Duodenal mucosa (tissue), 2 donors: ENCODE results near the gene SEC24D.
"Not testable (repeated sequence)": the region's sequence is repeated elsewhere in the genome, so short reads cannot be mapped to it uniquely, and the experiment has no call there.

Experiments
- H3K27ac ChIP-seq: one replicate; pipeline ENCODE4 v1.7.0; 2013; ENCODE audit warnings: low read depth, low read length
- H3K27me3 ChIP-seq, 2 donors: one replicate each; pipeline ENCODE4 v1.7.0; 2013; ENCODE audit warnings: low read length in 2 of 2, control low read depth in 1 of 2; ENCODE audit not compliant: insufficient read depth in 2 of 2, control insufficient read depth in 1 of 2
- H3K36me3 ChIP-seq, 2 donors: one replicate each; pipeline ENCODE4 v1.7.0; 2013; ENCODE audit warnings: low read length in 2 of 2, control low read depth in 1 of 2; ENCODE audit not compliant: insufficient read depth in 2 of 2, control insufficient read depth in 1 of 2
- H3K4me1 ChIP-seq, 2 donors: one replicate each; pipeline ENCODE4 v1.7.0; 2013; ENCODE audit warnings: low read length in 2 of 2, control low read depth in 1 of 2; ENCODE audit not compliant: insufficient read depth in 2 of 2, control insufficient read depth in 1 of 2
- H3K4me3 ChIP-seq, 2 donors: one replicate each; pipeline ENCODE4 v1.7.0; 2013; ENCODE audit warnings: low read length in 2 of 2, low read depth in 1 of 2
- H3K9ac ChIP-seq, 2 donors: one replicate each; pipeline ENCODE4 v1.7.0; 2013; ENCODE audit warnings: low read length in 2 of 2, low read depth in 1 of 2
- H3K9me3 ChIP-seq, 2 donors: one replicate each; pipeline ENCODE4 v1.7.0; 2013; ENCODE audit warnings: low read length in 2 of 2, control low read depth in 1 of 2; ENCODE audit not compliant: control insufficient read depth in 1 of 2

SEC24D gene

DNA sequence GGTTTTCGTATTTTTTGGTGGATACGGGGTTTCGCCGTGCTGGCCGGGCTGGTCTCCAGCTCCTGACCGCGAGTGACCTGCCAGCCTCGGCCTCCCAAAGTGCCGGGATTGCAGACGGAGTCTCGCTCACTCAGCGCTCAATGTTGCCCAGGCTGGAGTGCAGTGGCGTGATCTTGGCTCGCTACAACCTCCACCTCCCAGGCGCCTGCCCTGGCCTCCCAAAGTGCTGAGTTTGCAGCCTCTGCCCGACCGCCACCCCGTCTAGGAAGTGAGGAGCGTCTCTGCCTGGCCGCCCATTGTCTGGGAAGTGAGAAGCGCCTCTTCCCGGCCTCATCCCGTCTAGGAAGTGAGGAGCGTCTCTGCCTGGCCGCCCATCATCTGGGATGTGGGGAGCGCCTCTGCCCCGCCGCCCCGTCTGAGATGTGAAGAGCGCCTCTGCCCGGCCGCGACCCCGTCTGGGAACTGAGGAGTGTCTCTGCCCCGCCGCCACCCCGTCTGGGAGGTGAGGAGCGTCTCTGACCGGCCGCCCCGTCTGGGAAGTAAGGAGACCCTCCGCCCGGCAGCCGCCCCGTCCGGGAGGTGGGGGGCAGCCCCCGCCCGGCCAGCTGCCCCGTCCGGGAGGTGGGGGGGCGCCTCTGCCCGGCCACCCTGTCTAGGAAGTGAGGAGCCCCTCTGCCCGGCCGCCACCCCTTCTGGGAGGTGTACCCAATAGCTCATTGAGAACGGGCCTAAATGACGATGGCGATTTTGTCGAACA, 44.1 kb downstream of the SEC24D start:
- H3K4me1 ChIP-seq, H3K27ac ChIP-seq, H3K9ac ChIP-seq, H3K27me3 ChIP-seq, H3K4me3 ChIP-seq, H3K9me3 ChIP-seq: not testable (repeated sequence)
- H3K36me3 ChIP-seq = peaks cover 25 to 26% of the 10 kb centered on the region in 2 donors

DNA sequence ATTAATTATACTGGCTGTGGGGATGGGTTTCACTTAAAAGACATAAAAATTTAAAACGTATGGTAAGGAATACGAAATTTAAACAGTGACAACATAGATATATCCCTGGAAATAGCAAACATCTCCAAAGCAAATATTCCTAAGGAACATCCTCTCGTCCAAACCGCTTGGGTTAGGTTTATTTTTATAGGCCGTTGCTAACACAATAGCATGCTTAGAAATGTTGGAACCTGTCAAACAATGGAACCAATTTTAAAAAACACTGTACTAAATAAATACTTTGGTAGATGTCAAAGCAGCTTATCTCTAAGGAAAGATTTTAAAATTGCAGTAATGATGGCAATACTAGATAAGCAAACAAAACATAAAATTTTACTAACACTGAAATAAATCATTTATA, 45.4 kb downstream of the SEC24D start:
- Histone ChIP-seq H3K9me3 (no peaks in the 10 kb centered on the region), H3K9ac (no peak overlapping the region), H3K4me1 (no peaks in the 10 kb centered on the region), H3K27ac (no peak overlapping the region), H3K27me3 (no peaks in the 10 kb centered on the region), H3K36me3 (peaks cover 12 to 13% of the 10 kb centered on the region in 2 donors), H3K4me3 (no peak overlapping the region)

GRCh38 chr4:118788911-118789310, 47.0 kb downstream of the SEC24D start:
- H3K27ac ChIP-seq = no peak overlapping the region
- no peaks in the 10 kb centered on the region for H3K27me3 ChIP-seq
- no peak overlapping the region for H3K9ac ChIP-seq
- H3K9me3 ChIP-seq = no peaks in the 10 kb centered on the region
- peaks cover 10 to 17% of the 10 kb centered on the region in 2 donors for H3K36me3 ChIP-seq
- H3K4me3 ChIP-seq = no peak overlapping the region
- H3K4me1 ChIP-seq = no peaks in the 10 kb centered on the region

DNA sequence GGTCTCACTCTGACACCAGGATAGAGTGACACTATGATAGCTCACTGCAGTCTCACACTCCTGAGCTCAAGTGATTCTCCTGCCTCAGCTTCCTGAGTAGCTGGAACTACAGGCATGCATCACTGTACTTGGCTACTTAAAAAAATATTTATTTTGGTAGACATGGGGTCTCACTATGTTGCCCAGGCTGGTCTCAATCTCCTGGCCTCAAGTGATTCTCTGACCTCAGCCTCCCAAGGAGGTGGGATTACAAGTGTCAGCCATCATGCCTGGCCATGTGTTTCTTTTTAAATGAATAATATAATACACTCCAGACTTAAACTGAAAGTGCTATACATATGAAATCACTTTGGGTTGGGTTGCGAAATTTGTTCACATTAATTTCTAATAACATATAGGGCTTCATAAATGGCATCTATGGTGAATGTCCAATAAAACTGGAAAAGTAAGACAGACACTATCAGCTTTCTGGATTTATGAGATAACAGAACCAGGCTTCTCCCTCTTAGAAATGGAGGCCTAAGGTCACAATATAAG, 48.0 kb downstream of the SEC24D start:
- no peaks in the 10 kb centered on the region for H3K4me1 ChIP-seq
- no peak overlapping the region for H3K27ac ChIP-seq
- no peaks in the 10 kb centered on the region for H3K27me3 ChIP-seq
- H3K9ac ChIP-seq = no peak overlapping the region
- no peak overlapping the region for H3K4me3 ChIP-seq
- no peaks in the 10 kb centered on the region for H3K9me3 ChIP-seq
- peaks cover 7 to 23% of the 10 kb centered on the region in 2 donors for H3K36me3 ChIP-seq

DNA sequence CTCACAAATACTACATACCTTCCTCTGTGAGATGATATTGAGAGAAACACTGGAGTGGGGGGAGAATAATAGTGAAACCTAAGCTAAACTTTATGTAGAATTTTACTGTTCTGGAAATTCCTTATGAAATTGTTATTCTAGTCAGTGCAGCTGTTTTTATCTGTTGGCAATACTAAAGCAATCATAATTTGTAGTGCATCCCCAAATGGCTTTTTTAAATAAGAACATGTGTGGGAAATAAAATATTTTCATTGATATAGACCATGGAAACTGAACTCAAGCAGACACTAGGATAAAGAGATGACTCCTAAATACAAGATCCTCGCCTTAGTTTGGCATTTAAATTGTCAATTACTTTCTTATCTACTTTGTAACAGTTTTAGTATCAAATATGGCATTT, 51.1 kb downstream of the SEC24D start:
- peaks cover 4 to 30% of the 10 kb centered on the region in 2 donors for H3K36me3 ChIP-seq
- H3K9me3 ChIP-seq = no peaks in the 10 kb centered on the region
- H3K27me3 ChIP-seq = no peaks in the 10 kb centered on the region
- H3K4me3 ChIP-seq = no peak overlapping the region
- no peak overlapping the region for H3K9ac ChIP-seq
- no peak overlapping the region for H3K27ac ChIP-seq
- no peaks in the 10 kb centered on the region for H3K4me1 ChIP-seq

DNA sequence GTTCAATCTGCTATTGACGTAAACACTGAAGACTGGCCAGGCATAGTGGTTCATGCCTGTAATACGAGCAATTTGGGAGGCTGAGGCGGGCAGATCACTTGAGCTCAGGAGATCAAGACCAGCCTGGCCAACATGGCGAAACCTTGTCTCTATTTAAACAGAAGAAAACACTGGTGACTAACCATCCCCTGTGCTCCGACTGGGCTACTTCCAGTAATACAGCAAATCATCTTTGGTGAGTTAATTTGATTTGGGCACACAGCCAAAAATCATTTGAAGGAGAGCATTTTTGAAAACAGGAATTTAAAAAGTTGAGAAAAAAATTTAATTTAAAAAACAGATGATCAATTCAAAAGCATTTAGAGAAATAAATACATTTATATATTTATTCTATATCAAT, 52.0 kb downstream of the SEC24D start:
- Histone ChIP-seq H3K27me3 (no peaks in the 10 kb centered on the region), H3K36me3 (peaks cover 0 to 26% of the 10 kb centered on the region in 2 donors), H3K9ac (no peak overlapping the region), H3K4me3 (no peak overlapping the region), H3K9me3 (no peaks in the 10 kb centered on the region), H3K4me1 (no peaks in the 10 kb centered on the region), H3K27ac (no peak overlapping the region)

GRCh38 chr4:118782886-118783285, 53.0 kb downstream of the SEC24D start:
- not testable (repeated sequence) for H3K9me3 ChIP-seq, H3K27me3 ChIP-seq, H3K4me1 ChIP-seq, H3K9ac ChIP-seq, H3K27ac ChIP-seq, H3K4me3 ChIP-seq
- H3K36me3 ChIP-seq = peaks cover 0 to 25% of the 10 kb centered on the region in 2 donors

GRCh38 chr4:118777649-118778048, 58.3 kb downstream of the SEC24D start:
- not testable (repeated sequence) for H3K9ac ChIP-seq, H3K27me3 ChIP-seq, H3K9me3 ChIP-seq, H3K4me3 ChIP-seq, H3K4me1 ChIP-seq, H3K27ac ChIP-seq, H3K36me3 ChIP-seq

DNA sequence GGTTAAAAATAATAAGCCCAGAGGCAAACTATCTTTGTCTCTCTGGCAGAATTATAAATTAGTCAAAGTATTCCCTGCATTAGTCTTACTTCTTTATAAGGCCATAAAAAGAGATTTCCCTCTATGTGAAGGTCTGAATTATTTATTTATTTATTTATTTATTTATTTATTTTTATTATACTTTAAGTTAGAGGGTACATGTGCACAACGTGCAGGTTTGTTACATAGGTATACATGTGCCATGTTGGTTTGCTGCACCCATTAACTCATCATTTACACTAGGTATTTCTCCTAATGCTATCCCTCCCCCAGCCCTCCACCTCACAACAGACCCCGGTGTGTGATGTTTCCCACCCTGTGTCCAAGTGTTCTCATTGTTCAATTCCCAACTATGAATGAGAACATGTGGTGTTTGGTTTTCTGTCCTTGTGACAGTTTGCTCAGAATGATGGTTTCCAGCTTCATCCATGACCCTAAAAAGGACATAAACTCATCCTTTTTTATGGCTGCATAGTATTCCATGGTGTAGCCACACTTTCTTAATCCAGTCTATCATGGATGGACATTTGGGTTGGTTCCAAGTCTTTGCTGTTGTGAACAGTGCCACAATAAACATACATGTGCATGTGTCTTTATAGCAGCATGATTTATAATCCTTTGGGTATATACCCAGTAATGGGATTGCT, 58.8 kb downstream of the SEC24D start:
- not testable (repeated sequence) for H3K27me3 ChIP-seq, H3K9ac ChIP-seq, H3K27ac ChIP-seq, H3K9me3 ChIP-seq, H3K36me3 ChIP-seq, H3K4me3 ChIP-seq, H3K4me1 ChIP-seq

GRCh38 chr4:118776157-118776954, 59.6 kb downstream of the SEC24D start:
- no peak overlapping the region for H3K27ac ChIP-seq
- no peak overlapping the region for H3K9ac ChIP-seq
- no peaks in the 10 kb centered on the region for H3K27me3 ChIP-seq
- peaks cover 4 to 5% of the 10 kb centered on the region in 2 donors for H3K4me1 ChIP-seq
- H3K4me3 ChIP-seq = no peak overlapping the region
- no peaks in the 10 kb centered on the region for H3K36me3 ChIP-seq
- H3K9me3 ChIP-seq = no peaks in the 10 kb centered on the region
